Measurements from ENCODE around the gene PSME3IP1.

Gene PSME3IP1

GRCh38 chr16:57108432-57108831 lies 77.4 kb downstream of the PSME3IP1 start:
- H3K9me2 ChIP-seq (replicated peaks; ENCODE audit: control insufficient read depth, low read length) = no peaks in the 10 kb centered on the region
- TF ChIP-seq CTCF (IDR thresholded peaks at IDR 0.05; ENCODE audit: low read depth, low read length, poor library complexity, severe bottlenecking) = no peak
- no peak for TF ChIP-seq EZH2phosphoT487 (IDR thresholded peaks at IDR 0.05; ENCODE audit: borderline replicate concordance, low read length)
- no peaks in the 10 kb centered on the region for H3K36me3 ChIP-seq (ENCODE audit: control insufficient read depth, low read length)
- no peak overlapping the region for H3K4me3 ChIP-seq (ENCODE audit: low read length)
- H3F3A ChIP-seq (ENCODE audit: control insufficient read depth, insufficient read depth) = 0 out of 2 replicates have a peak, but pooled peaks cover 4% of the 10 kb centered on the region
- H3K4me2 ChIP-seq (ENCODE audit: low read length) = no peak overlapping the region
- H3K27me3 ChIP-seq (ENCODE audit: control insufficient read depth, low read length) = no peaks in the 10 kb centered on the region
- no peaks in the 10 kb centered on the region for H3K9me3 ChIP-seq (ENCODE audit: control insufficient read depth, insufficient read depth, low read length)
- no peaks in the 10 kb centered on the region for H3K79me2 ChIP-seq (ENCODE audit: control insufficient read depth, low read length)
- H3K4me1 ChIP-seq (ENCODE audit: control insufficient read depth, low read length) = peaks cover 11% of the 10 kb centered on the region; the same call in 1 of the 2 replicates
- H3K27ac ChIP-seq (ENCODE audit: low read depth, low read length) = no peak overlapping the region
- no peaks in the 10 kb centered on the region for H4K20me1 ChIP-seq (ENCODE audit: control insufficient read depth, insufficient read depth, low read depth, low read length)

- no peak overlapping the region for H3K4me2 ChIP-seq (ENCODE audit: low read length)
- TF ChIP-seq EZH2phosphoT487 (IDR thresholded peaks at IDR 0.05; ENCODE audit: borderline replicate concordance, low read length) (no peak), CTCF (IDR thresholded peaks at IDR 0.05; ENCODE audit: low read depth, low read length, poor library complexity, severe bottlenecking) (no peak)
- no peaks in the 10 kb centered on the region for H3K9me3 ChIP-seq (ENCODE audit: control insufficient read depth, insufficient read depth, low read length)
- H3K36me3 ChIP-seq (ENCODE audit: control insufficient read depth, low read length) = no peaks in the 10 kb centered on the region
- no peaks in the 10 kb centered on the region for H4K20me1 ChIP-seq (ENCODE audit: control insufficient read depth, insufficient read depth, low read depth, low read length)
- no peaks in the 10 kb centered on the region for H3K9me2 ChIP-seq (replicated peaks; ENCODE audit: control insufficient read depth, low read length)
- no peaks in the 10 kb centered on the region for H3K27me3 ChIP-seq (ENCODE audit: control insufficient read depth, low read length)
- no peak overlapping the region for H3K27ac ChIP-seq (ENCODE audit: low read depth, low read length)
- H3K79me2 ChIP-seq (ENCODE audit: control insufficient read depth, low read length) = no peaks in the 10 kb centered on the region
- H3K4me1 ChIP-seq (ENCODE audit: control insufficient read depth, low read length) = peaks cover 3% of the 10 kb centered on the region; the same call in 1 of the 2 replicates
- 0 out of 2 replicates have a peak, but pooled peaks cover 4% of the 10 kb centered on the region for H3F3A ChIP-seq (ENCODE audit: control insufficient read depth, insufficient read depth)
- H3K4me3 ChIP-seq (ENCODE audit: low read length) = no peak overlapping the region
Measured at GRCh38 chr16:57107321-57107922, 78.4 kb downstream of the PSME3IP1 start.

DNA sequence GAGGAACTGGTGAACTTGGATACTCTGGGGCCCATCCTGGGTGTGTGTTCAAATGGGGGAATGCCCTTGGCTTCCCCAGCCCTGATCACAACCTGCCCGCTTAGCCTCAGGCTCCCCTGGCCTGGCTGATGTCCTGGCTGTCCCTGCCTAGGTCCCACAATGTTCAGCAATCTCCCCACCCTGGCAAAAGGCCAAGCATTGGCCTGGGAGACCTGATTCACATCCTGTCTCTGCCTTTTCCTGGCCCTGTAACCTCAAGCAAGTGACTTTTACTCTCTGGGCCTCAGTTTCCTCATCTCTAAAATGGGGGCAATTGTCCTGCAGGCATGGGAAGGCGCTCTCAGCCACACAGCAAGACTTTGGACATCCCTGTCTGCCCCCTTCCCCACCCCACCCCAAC lies 79.1 kb downstream of the PSME3IP1 start:
- Histone ChIP-seq H3K4me2 (ENCODE audit: low read length) (no peak overlapping the region), H3K79me2 (ENCODE audit: control insufficient read depth, low read length) (no peaks in the 10 kb centered on the region), H4K20me1 (ENCODE audit: control insufficient read depth, insufficient read depth, low read depth, low read length) (no peaks in the 10 kb centered on the region), H3K9me2 (replicated peaks; ENCODE audit: control insufficient read depth, low read length) (no peaks in the 10 kb centered on the region), H3K4me1 (ENCODE audit: control insufficient read depth, low read length) (no peaks in the 10 kb centered on the region), H3K27me3 (ENCODE audit: control insufficient read depth, low read length) (no peaks in the 10 kb centered on the region), H3K36me3 (ENCODE audit: control insufficient read depth, low read length) (no peaks in the 10 kb centered on the region), H3F3A (ENCODE audit: control insufficient read depth, insufficient read depth) (0 out of 2 replicates have a peak, but pooled peaks cover 4% of the 10 kb centered on the region), H3K27ac (ENCODE audit: low read depth, low read length) (no peak overlapping the region), H3K9me3 (ENCODE audit: control insufficient read depth, insufficient read depth, low read length) (no peaks in the 10 kb centered on the region), H3K4me3 (ENCODE audit: low read length) (no peak overlapping the region)
- TF ChIP-seq EZH2phosphoT487 (IDR thresholded peaks at IDR 0.05; ENCODE audit: borderline replicate concordance, low read length) = no peak
- TF ChIP-seq CTCF (IDR thresholded peaks at IDR 0.05; ENCODE audit: low read depth, low read length, poor library complexity, severe bottlenecking) = no peak

All from DOHH2 (cell line).